Ishikawa (cell line): ENCODE data around the gene SELPLG.

Source experiments
- CEBPB ChIP-seq: IDR thresholded peaks from 2 replicates; pipeline ENCODE4 v1.6.1; 2012
- CREB1 ChIP-seq: IDR thresholded peaks from 2 replicates; pipeline ENCODE4 v1.6.1; 2012; ENCODE audit warnings: low read depth
- EGR1 ChIP-seq: IDR thresholded peaks from 2 replicates; pipeline ENCODE4 v1.6.1; 2012
- EP300 ChIP-seq: IDR thresholded peaks from 2 replicates; pipeline ENCODE4 v1.6.1; 2012; ENCODE audit warnings: borderline replicate concordance
- FOXM1 ChIP-seq: IDR thresholded peaks from 2 replicates; pipeline ENCODE4 v1.6.1; 2012; ENCODE audit warnings: low read depth, borderline replicate concordance
- NFIC ChIP-seq: IDR thresholded peaks from 2 replicates; pipeline ENCODE4 v1.6.1; 2012
- RAD21 ChIP-seq: IDR thresholded peaks from 2 replicates; pipeline ENCODE4 v1.6.1; 2012; ENCODE audit warnings: low read depth
- TAF1 ChIP-seq: IDR thresholded peaks from 2 replicates; pipeline ENCODE4 v1.6.1; 2012; ENCODE audit warnings: low read depth, mild to moderate bottlenecking
- TCF12 ChIP-seq: IDR thresholded peaks from 2 replicates; pipeline ENCODE4 v1.6.1; 2012; ENCODE audit warnings: low read depth
- TEAD4 ChIP-seq: IDR thresholded peaks from 2 replicates; pipeline ENCODE4 v1.6.1; 2012
- YY1 ChIP-seq: IDR thresholded peaks from 2 replicates; pipeline ENCODE4 v1.6.1; 2012; ENCODE audit warnings: low read depth
- ZBTB7A ChIP-seq: IDR thresholded peaks from 2 replicates; pipeline ENCODE4 v1.6.1; 2012; ENCODE audit warnings: low read depth
- TF ChIP-seq, protein P1 (sequence below): IDR thresholded peaks from 2 replicates; pipeline ENCODE4 v1.6.1; 2012
- TF ChIP-seq, protein P2 (sequence below): IDR thresholded peaks from 2 replicates; pipeline ENCODE4 v1.6.1; 2012; ENCODE audit warnings: low read depth, mild to moderate bottlenecking
- TF ChIP-seq, protein P3 (sequence below): IDR thresholded peaks from 2 replicates; pipeline ENCODE4 v1.6.1; 2012

The SELPLG gene

DNA sequence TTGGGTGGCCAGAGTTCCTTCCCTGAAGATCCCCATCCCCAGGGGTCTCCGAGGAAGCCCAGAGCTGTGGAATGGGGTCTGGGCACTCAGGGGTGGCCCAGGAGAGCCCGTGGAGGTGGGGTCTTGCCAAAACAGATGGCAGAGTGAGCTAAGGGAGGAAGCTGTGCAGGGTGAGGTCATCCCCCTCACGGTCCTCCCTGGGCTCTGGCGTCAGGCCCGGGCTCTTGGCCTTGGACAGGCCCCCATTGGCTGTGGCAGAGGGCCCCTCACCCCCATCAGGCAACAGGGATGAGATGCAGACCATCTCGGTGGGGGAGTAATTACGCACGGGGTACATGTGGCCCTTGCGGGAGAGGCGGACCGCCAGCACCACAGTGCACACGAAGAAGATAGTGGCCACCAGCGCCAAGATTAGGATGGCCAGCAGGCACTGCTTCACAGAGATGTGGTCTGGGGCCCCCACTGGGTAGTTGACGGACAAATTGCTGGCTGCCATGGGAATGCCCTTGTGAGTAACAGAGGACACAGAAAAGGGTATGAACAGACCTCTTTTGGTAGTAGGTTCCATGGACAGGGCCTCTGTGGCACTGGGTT is 10.7 kb downstream of the SELPLG start:
- TF ChIP-seq YY1, result no peak
- TF ChIP-seq NFIC, result no peak
- no peak for TF ChIP-seq FOXM1
- no peak for TF ChIP-seq RAD21
- no peak for TF ChIP-seq TEAD4
- TF ChIP-seq EP300, result no peak
- TF ChIP-seq, protein P1, sequence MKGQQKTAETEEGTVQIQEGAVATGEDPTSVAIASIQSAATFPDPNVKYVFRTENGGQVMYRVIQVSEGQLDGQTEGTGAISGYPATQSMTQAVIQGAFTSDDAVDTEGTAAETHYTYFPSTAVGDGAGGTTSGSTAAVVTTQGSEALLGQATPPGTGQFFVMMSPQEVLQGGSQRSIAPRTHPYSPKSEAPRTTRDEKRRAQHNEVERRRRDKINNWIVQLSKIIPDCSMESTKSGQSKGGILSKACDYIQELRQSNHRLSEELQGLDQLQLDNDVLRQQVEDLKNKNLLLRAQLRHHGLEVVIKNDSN, result no peak
- TF ChIP-seq CREB1, result no peak
- TF ChIP-seq ZBTB7A, result no peak
- no peak for TF ChIP-seq TCF12
- TF ChIP-seq CEBPB, result no peak
- TF ChIP-seq, protein P2, sequence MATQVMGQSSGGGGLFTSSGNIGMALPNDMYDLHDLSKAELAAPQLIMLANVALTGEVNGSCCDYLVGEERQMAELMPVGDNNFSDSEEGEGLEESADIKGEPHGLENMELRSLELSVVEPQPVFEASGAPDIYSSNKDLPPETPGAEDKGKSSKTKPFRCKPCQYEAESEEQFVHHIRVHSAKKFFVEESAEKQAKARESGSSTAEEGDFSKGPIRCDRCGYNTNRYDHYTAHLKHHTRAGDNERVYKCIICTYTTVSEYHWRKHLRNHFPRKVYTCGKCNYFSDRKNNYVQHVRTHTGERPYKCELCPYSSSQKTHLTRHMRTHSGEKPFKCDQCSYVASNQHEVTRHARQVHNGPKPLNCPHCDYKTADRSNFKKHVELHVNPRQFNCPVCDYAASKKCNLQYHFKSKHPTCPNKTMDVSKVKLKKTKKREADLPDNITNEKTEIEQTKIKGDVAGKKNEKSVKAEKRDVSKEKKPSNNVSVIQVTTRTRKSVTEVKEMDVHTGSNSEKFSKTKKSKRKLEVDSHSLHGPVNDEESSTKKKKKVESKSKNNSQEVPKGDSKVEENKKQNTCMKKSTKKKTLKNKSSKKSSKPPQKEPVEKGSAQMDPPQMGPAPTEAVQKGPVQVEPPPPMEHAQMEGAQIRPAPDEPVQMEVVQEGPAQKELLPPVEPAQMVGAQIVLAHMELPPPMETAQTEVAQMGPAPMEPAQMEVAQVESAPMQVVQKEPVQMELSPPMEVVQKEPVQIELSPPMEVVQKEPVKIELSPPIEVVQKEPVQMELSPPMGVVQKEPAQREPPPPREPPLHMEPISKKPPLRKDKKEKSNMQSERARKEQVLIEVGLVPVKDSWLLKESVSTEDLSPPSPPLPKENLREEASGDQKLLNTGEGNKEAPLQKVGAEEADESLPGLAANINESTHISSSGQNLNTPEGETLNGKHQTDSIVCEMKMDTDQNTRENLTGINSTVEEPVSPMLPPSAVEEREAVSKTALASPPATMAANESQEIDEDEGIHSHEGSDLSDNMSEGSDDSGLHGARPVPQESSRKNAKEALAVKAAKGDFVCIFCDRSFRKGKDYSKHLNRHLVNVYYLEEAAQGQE, result no peak
- TF ChIP-seq, protein P3, sequence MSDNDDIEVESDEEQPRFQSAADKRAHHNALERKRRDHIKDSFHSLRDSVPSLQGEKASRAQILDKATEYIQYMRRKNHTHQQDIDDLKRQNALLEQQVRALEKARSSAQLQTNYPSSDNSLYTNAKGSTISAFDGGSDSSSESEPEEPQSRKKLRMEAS, result no peak
- TF ChIP-seq EGR1, result no peak
- no peak for TF ChIP-seq TAF1

DNA sequence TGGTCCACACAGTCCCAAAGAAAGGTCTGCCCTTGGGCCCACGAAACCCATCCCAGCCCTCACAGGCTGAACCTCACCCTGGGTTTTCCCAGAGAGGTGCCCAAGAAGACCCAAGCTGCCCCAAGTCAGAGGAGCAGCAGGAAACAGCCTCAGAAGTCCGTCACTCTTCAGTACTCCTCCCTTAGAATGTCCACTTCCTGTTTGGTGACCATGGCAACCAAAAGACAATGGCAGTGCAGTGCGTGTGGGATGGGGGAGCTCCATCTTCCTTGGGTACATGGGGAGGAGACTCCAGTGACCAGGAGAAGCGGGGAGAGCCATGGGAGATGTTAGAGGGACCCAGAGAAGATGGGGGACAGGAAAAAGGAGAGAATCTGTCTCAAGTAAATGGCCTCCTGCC is 11.3 kb downstream of the SELPLG start:
- TF ChIP-seq EGR1, result no peak
- TF ChIP-seq RAD21, result no peak
- TF ChIP-seq YY1, result no peak
- no peak for TF ChIP-seq FOXM1
- no peak for TF ChIP-seq CREB1
- TF ChIP-seq, protein P1, result no peak
- TF ChIP-seq TAF1, result no peak
- TF ChIP-seq, protein P3, result no peak
- TF ChIP-seq TEAD4, result no peak

DNA sequence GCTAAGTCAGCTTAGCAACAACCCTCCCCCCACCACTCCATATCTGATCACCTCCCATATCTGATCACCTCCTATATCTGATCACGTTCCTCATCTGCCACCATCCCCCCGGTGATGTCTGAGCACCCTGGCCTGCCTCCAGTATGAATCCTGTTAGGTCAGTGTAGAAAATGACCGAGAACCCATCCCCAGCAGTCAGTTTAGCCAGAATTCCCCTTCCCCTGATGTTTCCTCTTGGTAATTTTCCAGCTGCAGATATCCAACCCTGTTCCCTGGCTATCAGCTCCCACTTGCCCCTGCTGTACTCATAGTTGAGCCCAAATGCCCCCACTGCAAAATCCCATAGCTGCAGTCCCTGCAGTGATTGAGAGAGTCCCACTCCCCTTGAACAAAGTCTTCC is 12.5 kb downstream of the SELPLG start:
- TF ChIP-seq, protein P1, result no peak
- TF ChIP-seq YY1 (no peak), ZBTB7A (no peak), RAD21 (no peak), EP300 (no peak), TCF12 (no peak), CREB1 (no peak), EGR1 (no peak)

DNA sequence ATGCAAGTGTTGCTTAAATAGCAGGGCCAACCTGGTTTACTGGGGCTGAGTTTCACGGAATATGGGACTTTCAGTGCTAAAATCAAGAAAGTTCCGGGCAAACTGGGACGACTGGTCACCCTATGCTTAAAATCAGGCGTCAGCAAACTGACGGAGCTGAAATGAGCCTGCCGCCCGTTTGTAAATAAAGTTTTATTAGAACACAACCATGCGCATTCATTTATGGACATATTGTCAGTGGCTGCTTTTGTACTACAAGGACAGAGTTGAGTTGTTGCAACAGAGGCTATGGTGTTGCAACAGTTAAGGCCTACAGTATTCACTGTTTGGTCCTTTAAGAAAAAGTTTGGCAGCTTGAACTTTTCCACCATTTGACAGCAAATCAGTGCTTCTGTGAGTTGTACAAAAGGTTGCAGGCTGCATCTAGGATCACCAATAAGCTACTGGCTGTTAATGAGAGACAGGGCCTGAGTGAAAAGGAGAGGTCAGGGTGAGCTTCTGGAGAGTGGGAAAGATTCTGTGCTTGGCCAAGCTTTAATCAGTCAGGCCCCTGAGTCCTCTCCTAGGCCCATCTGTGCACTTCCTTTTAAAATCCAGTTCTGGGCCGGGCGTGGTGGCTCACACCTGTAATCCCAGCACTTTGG is 13.3 kb downstream of the SELPLG start:
- TF ChIP-seq EGR1, result no peak
- TF ChIP-seq CEBPB, result peak; percentile 42; the same call in 1 of the 2 replicates
- no peak for TF ChIP-seq TCF12

DNA sequence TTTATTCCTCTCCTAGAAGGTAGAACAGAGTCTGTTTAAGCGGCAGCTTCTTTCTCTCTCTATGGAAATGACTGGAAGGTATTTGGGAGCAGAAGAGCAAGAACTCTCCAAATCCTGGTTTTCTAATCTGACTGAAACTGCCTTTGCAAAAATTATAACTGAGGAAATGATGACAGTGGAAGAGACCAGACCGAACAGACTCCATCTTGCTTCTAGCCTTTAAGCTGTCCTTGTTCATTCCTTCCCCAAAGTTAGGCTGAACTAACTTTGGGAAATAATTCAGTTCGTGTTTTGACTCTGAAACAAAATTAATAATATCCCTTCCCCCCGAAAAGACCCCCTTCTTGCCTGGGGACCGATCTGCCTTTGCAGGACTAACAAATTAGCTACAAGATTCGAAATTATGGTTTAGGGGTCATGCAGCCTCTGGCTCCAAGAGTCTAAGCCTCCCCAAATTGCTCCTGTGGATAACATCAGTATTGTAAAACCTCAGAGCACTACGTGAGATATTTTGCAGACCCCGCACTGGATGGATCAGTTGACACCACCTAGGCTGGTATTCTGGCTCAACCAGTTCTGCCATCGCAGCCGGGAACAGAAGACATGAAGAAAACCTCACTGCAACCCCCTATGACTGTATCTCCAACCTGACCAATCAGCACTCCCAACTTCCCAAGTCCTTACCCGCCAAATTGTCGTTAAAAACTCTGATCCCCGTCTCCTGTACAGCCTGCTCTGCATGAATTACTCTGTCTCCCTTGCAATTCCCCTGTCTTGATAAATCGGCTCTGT is 14.1 kb downstream of the SELPLG start:
- TF ChIP-seq, protein P1, result no peak
- TF ChIP-seq RAD21 (no peak), TCF12 (no peak), TEAD4 (no peak), EP300 (no peak), YY1 (no peak), EGR1 (no peak), ZBTB7A (no peak), FOXM1 (no peak), NFIC (no peak), CREB1 (no peak), CEBPB (no peak), TAF1 (no peak)
- TF ChIP-seq, protein P2, result no peak
- TF ChIP-seq, protein P3, result no peak
